ENCODE measurements around the gene USP51. TPM values are rescaled to one million over a fixed set of nuclear protein-coding genes. Genes with fewer than 3 reads are reported as not detected.

Gene USP51
- total RNA-seq, 1 donor from 2014 or later, result 4.2 TPM

Small RNA genes lying within 50 kb of the gene (microRNA-seq; reads per million reads assigned to microRNA genes)
- gene MIR4536-1 (ENCODE audit: borderline number of aligned reads) (not detected), gene MIR4536-2 (ENCODE audit: borderline number of aligned reads) (not detected)

Other genes starting within 250 kb of the USP51 start
- gene PAGE3, start 224.9 kb downstream of the USP51 start, total RNA-seq, result not detected
- 25.6 TPM for gene MAGEH1, start 37.7 kb downstream of the USP51 start, total RNA-seq
- not detected for gene FOXR2, start 133.6 kb upstream of the USP51 start, total RNA-seq
- 15.2 TPM for gene RRAGB, start 227.9 kb upstream of the USP51 start, total RNA-seq

All from lower lobe of right lung (tissue), 1 donor.